Tibial nerve (tissue), 4 donors: Measurements from ENCODE around the gene CA5A.

Source experiments
- EP300 ChIP-seq, 2 donors: sonication (generic); formaldehyde crosslinking; IDR thresholded peaks; one replicate each; pipeline ENCODE4 v1.6.1; 2017; ENCODE audit warnings: antibody characterized with exemption in 2 of 2, mild to moderate bottlenecking in 1 of 2
- POLR2A ChIP-seq, 2 donors: fragments of 450-650 bp; IDR thresholded peaks; one replicate each; pipeline ENCODE4 v1.6.1; 2017; ENCODE audit warnings: antibody characterized with exemption in 2 of 2, mild to moderate bottlenecking in 2 of 2, moderate library complexity in 2 of 2
- TF ChIP-seq, protein P1 (sequence below), 5 experiments: fragments of 200-600 bp in 3 of 5; fragments of 450-650 bp in 2 of 5; sonication (generic) in 3 of 5; IDR thresholded peaks; one replicate each; pipeline ENCODE4 v1.5.1; 2016 to 2019; ENCODE audit warnings: antibody characterized with exemption in 5 of 5, mild to moderate bottlenecking in 3 of 5, moderate library complexity in 2 of 5

GRCh38 chr16:87957296-87958094 lies 21.2 kb upstream of the CA5A start:
- TF ChIP-seq, protein P1, sequence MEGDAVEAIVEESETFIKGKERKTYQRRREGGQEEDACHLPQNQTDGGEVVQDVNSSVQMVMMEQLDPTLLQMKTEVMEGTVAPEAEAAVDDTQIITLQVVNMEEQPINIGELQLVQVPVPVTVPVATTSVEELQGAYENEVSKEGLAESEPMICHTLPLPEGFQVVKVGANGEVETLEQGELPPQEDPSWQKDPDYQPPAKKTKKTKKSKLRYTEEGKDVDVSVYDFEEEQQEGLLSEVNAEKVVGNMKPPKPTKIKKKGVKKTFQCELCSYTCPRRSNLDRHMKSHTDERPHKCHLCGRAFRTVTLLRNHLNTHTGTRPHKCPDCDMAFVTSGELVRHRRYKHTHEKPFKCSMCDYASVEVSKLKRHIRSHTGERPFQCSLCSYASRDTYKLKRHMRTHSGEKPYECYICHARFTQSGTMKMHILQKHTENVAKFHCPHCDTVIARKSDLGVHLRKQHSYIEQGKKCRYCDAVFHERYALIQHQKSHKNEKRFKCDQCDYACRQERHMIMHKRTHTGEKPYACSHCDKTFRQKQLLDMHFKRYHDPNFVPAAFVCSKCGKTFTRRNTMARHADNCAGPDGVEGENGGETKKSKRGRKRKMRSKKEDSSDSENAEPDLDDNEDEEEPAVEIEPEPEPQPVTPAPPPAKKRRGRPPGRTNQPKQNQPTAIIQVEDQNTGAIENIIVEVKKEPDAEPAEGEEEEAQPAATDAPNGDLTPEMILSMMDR (IDR thresholded peaks at IDR 0.05), result no peak
- TF ChIP-seq POLR2A (IDR thresholded peaks at IDR 0.05) (no peak), EP300 (IDR thresholded peaks at IDR 0.05) (no peak)
